Activated CD4-positive, CD25-positive, alpha-beta regulatory T cell treated with anti-CD3 and anti-CD28 coated beads, Interleukin-2, amount 50 U/mL, for 72 hours (primary cell): ENCODE measurements around the gene ACOD1.
"Not testable (repeated sequence)": the region's sequence is repeated elsewhere in the genome, so short reads cannot be mapped to it uniquely, and the experiment has no call there.

Source experiments
- DNase-seq: peaks from one replicate; pipeline ENCODE4 v3.0.0; 2021

The ACOD1 gene

DNA sequence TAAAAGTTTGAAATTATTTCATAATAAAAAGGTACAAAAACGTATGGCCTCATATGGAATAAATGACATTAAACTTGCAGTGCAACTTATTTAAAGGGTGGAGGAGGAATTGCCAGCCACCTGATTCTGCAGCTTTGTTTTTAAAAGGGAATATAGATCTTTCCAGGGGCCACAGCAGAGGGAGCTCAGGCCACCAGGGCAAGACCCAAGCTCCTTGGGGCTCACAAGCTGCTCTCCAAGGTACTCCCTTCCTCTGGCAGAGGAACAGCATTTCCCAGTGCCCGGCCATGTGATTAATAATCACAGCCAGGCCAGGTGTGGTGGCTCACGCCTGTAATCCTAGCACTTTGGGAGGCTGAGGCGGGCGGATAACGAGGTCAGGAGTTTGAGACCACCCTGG is 6.2 kb downstream of the ACOD1 start:
- no peak for DNase-seq

DNA sequence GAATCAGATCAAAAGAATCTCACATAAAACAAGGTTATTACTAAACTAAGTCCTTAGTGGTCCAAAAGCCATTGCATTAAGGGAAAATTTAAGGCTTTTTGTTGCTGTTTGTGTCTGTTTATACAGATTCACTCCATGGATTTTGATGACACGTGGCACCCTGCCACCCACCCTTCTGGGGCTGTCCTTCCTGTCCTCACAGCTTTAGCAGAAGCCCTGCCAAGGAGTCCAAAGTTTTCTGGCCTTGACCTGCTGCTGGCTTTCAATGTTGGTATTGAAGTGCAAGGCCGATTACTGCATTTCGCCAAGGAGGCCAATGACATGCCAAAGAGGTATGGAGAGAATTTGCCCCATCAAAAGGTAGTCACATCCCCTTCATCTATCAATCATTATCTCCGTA is 6.9 kb downstream of the ACOD1 start:
- DNase-seq = no peak

DNA sequence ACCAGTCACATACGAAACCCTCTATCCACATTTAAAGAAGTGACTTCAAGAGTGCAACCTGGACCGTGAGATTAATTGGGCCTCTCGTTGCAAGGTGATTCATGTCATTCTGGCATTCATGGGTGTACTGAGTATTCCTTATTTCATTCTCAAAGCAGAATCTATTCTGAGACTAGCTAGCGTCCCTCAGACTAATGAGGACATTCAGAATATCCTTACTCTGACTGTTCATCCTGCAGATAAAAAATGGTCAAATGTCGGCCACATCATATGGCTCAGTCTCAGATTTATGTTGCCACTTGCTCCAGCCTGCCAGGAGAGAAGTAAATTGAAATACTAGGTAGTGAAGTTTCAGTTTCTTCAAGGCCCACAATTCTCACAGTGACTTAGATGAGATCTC is 7.3 kb downstream of the ACOD1 start:
- no peak for DNase-seq

DNA sequence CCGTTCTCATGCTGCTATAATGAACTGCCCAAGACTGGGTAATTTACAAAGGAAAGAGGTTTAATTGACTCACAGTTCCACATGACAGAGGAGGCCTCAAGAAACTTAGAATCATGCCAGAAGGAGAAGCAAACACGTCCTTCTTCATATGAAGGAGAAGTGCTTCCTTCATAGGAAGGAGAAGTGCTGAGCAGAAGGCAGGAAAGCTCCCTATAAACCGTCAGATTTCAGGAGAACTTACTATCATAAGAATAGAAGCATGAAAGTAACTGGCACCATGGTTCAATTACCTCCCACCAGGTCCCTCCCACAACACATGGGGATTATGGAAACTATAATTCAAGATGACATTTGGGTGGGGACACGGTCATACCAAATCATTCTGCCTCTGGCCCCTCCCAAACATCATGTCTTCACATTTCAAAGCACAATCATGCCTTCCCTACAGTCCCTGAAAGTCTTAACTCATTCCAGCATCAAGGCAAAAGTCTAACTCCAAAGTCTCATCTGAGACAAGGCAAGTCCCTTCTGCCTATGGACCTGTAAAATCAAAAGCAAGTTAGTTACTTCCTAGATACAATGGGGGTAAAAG is 10.6 kb downstream of the ACOD1 start:
- DNase-seq = no peak

DNA sequence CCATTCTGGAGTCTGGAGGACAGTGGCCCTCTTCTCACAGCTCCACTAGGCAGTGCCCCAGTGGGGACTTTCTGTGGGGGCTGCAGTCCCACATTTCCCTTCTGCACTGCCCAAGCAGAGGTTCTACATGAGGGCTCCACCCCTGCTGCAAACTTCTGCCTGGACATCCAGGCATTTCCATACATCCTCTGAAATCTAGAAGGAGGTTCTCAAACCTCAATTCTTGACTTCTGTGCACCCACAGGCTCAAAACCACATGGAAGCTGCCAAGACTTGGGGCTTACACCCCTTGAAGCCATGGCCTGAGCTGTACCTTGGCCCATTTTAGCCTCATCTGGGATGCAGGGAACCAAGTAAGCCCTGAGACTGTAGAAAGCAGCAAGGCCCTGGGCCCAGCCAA is 11.4 kb downstream of the ACOD1 start:
- not testable (repeated sequence) for DNase-seq

DNA sequence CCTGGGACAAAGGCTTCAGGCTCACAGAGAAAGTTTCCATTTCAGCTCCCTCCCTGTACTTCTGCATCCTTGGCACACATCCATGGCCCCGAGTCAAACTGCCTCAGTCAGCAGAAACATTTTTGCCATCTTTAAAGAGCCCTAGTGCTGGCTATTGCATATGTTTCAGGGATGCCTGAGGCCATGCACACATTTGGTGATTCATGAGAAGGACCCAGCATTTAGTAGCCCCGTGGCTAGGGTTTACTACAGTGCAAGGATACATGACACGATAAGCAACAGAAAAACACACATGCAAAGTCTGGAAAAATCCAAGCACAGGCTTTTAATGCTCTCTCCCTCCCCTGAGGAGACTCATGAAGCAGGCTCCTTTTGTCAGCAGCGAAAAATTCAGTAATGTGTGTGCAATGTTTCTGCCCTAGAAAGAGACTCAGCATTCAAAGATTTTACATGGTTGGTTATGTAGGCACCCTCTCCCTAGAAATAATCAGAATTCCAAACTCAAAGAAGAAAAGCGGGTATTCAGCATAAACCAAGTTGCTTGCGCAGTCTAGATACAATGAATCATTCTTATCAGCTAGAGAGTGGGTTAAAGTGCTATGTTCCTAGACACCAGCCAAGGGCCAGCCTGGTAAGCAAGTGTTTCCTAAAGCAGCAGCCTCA is 17.6 kb downstream of the ACOD1 start:
- DNase-seq = no peak

DNA sequence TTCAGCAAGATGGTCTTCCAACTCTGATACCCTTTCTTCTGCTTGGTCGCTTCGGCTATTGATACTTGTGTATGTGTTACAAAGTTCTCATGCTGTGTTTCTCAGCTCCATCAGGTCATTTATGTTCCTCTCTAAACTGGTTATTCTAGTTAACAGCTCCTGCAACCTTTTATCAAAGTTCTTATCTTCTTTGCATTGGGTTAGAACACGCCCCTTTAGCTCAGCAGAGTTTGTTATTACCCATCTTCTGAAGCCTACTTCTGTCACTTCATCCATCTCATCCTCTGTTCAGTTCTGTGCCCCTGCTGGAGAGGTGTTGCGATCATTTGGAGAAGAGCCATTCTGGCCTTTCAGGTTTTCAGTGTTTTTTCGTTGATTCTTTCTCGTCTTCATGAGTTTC is 18.7 kb downstream of the ACOD1 start:
- DNase-seq = no peak

DNA sequence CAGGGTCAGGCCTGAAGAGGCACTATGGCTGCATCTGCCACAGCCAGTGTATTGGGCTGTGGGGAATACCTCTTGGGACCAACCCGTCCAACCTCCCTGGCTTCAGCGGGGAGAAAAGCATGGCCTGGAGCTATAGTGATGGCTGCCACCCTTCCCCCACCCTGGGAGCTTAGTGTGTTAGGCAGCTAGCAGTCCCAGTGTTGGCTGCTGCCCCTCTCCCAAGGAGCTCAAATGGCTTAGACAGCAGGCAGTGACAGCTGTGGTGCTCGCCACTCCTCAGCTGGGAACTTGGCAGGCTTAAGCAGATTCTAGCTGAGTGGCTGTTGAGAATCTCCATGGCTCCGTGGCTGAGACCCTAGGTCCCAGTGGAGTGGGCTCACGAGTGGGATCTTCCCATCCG is 19.7 kb downstream of the ACOD1 start:
- no peak for DNase-seq

DNA sequence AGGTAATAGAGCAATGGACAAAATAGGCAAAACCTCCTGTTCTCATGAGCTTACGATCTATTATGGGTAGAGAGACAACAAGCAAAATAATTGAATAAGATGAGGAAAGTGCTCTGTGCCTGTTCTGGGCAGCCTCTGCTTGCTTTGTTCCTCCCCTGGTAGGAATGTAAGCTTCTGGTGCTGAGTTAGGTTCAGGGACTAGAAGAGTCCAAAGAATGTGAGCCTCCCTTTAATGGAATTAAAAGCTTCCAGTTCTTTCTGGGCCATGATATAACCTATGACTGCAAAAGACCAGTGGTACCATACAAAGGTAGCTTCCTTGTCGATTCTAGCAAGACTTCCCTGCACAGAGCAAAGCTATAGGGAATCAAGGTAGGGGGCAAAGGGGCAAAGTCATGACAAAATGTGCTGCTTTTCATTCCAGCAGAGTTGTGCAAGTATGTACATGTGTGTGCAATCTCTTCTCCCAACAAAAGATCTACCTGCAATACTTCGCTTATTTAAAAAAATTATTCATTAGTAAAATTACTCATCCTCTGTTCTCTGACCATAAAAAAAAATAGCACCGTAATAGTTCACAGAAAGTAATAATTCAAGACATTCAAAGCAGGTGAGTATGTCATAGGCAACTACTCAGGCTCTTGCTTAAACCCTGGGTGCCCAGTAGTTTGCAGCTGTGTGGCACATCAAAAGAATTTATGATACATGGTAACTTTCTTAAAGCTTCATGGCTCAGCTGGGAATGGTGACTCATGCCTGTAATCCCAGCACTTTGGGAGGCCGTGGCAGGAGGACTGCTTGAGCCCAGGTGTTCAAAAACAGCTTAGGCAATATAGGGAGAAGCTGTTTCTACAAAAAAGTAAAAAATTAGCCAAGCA is 21.4 kb downstream of the ACOD1 start:
- DNase-seq = no peak

DNA sequence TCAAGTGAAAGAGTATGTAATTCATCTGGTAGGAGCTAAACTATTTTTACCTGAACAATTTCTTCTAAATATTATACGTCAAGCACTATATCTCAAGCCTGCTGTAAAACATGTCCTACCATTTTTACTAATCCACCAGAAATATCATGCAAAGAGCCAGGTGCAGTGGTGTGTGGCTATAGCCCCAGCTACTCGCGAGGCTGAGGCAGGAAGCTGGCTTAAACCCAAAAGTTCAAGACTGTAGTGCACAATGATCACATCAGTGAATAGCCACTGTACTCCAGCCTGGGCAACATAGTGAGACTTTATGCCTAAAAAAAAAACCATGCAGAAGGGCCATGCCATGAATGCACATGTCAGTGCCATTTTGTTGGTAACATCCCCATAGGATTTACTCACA is 22.9 kb downstream of the ACOD1 start:
- no peak for DNase-seq

DNA sequence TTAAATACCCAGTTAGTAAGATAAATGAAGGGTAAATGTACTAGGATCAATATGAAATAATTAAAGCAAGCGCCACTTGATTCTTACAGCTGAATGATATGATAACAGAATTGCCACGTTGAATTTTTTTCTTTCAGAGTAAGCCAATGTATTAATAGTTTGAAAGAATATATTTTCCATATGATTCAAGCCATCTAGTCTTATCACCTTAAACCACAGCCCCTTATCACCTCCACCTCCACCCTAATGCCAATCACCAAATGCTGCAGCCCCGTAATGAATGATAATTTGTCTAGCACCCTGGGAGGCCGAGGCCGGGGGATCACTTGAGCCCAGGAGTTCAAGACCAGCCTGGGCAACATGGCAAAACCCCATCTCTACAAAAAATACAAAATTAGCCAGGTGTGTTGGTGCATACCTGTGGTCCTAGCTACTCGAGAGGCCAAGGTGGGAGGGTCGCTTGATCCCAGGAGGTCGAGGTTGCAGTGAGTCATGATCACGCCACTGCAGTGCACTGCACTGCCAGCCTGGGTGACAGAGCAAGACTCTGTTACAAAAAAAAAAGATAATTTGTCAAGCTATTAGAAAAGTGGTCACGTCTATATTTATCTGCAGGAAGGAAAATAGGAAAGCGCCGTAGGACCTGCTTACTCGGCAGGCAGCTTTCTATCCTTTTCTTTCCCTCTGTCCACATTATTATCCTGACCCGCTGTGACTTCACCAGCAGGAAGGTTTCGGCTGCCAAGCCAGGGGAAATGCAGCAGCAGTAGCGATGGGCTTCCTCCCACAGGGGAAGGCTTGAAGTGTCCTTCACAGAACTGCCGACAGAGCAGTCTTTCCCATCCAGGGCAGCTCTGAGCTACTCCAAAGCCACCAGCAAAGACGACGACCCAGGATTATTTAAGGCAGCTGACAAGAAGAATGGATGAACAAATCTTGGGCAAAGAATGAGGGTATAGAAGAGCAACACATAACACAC is 23.8 kb downstream of the ACOD1 start:
- no peak for DNase-seq

DNA sequence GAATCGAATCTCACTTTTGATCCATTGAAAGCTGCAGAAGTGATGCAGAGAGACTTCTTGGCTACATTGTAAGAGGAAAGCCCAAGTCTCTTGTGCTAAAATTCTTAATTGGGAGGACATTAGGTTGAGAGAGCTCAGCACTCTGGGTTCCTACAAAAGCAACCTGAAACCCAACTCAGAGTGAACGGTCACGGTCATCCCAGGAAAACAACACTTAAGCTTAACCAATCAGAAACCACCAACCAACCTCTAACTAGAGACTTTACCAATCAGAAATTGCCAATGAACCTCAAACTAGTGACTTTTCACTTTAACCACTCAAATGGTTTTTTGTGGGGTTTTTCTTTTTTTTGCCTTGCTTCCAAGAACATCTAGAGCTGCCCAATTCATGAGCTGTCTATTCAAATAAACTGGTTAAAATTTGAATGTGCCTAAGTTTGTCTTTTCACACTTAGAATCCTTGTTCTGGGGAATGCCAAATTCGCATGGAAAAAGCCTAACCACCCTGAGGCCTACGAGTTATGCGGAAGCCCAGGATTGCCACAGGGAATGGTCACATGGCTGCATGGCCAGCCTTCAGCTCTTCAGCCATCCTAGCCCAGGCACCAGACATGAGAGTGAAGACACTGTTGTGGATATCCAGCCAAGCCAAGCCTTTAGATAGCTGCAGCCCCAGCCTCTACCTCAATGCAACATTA is 25.8 kb downstream of the ACOD1 start:
- no peak for DNase-seq

DNA sequence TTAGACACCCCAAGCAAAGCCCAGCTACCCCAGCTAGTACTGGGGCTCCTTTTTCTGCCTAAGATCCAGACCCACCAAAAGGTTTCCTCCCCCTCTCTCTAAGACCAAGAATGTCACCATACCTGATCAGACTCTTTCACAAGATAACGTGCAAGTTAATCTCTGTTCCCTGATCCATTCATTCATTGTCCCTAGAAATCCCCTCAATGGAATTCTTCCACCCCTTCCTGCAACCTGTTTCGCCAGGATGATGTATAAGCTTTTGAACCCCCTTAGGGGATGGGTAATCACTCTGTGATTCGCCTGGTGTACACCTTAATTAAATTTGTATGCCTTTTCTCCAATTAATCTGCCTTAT is 26.3 kb downstream of the ACOD1 start:
- no peak for DNase-seq

DNA sequence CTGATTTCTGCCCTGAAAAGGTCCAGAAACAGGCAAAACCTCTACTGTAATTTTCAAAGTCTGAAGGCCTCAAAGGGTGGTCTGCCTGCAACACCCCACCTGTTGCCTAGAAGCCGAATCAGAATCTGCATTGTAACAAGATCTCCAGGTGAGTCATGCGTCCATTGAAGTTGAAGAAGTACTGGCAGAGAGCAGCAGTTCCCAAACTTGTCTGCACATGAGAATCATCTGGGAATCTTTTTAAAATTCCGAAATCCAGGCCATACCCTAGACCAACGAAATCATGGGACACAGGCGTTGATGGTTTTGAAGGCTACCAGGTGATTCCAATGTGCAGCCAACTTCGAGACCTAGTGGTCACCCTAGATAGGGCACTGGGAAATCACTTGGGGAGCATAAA is 27.6 kb downstream of the ACOD1 start:
- DNase-seq = no peak

DNA sequence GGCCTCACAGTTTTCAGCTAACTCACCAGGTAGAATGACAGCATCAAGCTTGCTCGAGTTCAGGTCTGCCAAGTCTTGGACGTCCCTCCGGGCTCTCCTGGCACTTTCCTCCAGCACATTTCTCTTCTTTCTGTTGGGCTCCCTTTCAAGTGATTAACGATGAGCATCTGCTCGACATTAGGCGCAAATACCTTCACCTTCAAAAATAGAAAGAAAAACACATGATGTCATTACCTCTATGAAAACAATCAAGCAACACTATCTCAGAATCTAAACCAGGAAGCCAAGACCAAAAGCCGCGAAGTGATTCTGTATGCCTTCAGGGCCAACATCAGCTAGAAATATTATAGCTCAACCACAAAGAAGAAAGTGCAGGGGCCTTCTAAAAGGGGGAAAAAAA is 28.2 kb downstream of the ACOD1 start:
- no peak for DNase-seq

DNA sequence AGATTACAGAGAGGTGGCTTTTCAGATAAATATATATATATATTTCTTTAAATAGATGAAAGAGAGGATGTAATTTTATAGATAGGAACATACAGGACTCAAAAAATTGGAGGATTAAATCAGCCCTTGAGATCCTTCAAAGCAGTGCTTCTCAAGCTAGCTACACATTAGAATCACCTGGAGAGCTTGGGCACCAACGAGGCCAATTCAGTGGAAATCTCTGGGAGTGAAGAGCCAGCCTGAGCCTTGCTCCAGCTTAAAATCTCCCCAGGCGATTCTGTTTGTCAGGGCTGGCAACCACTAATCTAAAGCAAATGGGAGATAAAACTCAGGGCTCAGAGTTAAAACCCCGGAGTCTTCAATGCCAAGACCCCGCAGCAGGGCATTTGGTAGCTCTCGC is 28.6 kb downstream of the ACOD1 start:
- DNase-seq = no peak

DNA sequence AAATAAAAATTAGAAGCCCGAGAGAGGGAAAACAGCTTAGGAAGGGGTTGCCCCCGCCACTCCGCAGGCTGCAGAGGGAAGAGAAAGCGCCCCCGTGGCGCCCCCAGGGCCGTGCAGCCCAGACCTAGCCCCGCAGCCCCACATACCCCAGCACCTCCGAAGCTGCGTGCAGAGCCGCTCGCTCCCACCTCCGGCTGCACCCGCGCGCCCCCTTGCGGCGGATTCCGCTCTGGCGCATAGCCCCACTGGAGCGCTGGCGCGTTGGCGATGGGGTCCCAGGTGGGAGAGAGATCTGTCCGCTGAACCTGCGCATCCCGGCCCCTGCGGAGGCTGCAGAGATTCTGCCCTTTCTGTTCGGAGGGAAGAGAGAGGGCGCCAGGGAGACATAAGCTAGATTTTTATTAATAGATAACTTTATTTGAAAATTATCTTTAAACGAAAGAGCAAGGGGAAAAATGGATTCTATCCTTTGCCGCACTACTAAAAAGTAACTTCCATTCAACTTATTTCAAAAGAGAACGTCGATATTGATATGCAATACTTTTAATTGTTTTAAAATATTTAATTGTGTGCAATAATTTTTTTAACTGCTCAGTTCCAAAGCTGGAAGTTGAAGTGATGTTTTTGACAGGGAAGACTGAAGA is 31.9 kb downstream of the ACOD1 start:
- DNase-seq = peak; percentile 92

DNA sequence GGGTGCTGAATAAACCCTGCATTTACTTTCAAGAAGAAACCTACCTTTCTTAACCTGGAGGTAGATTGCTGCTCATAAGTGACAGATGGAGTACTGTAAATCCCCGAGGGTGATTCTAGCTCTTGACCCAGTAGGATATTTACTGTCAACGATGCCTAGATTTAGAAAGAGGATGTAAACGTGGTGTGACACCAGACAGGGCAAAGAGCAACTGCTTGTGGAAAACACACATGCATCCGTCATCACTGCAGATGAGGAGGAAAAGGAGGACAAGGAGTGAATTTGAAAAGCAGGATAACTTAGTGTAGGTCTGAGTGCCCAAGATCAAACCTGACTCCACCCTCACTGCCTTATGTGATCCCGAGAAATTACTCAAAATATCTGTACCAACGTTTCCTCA is 33.8 kb downstream of the ACOD1 start:
- DNase-seq = no peak

DNA sequence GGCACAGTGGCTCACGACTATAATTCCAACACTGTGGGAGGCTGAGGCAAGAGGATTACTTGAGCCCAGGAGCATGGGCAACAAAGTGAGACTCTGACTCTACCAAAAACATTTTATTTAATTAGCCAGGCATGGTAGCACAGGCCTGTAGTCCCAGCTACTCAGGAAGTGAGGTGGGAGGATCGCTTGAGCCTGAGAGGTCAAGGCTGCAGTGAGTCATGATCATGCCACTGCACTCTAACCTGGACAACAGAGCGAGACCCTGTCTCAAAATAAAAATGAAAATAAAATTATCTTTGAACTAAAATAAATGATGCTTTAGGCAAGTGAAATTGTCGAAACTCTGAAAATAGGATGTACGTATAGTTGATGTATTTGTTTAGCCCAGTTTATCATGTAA is 35.4 kb downstream of the ACOD1 start:
- no peak for DNase-seq

DNA sequence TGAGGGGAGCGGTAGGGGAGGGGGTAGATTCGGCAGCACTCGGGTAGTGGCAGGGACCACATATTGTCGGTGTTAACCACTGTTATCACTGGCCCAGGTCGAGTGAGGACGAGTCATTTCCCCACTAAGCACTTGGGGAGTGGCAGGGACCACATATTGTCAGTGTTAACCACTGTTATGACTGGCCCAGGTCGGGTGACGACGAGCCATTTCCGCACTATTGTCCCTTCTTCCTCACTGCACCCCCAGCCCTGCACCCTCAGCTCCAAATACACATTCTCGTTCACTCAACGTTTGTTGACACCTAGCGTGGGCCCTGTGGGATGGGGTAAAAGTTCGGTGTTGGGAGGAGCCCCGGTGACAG is 43.1 kb downstream of the ACOD1 start:
- peak; percentile 72 for DNase-seq

DNA sequence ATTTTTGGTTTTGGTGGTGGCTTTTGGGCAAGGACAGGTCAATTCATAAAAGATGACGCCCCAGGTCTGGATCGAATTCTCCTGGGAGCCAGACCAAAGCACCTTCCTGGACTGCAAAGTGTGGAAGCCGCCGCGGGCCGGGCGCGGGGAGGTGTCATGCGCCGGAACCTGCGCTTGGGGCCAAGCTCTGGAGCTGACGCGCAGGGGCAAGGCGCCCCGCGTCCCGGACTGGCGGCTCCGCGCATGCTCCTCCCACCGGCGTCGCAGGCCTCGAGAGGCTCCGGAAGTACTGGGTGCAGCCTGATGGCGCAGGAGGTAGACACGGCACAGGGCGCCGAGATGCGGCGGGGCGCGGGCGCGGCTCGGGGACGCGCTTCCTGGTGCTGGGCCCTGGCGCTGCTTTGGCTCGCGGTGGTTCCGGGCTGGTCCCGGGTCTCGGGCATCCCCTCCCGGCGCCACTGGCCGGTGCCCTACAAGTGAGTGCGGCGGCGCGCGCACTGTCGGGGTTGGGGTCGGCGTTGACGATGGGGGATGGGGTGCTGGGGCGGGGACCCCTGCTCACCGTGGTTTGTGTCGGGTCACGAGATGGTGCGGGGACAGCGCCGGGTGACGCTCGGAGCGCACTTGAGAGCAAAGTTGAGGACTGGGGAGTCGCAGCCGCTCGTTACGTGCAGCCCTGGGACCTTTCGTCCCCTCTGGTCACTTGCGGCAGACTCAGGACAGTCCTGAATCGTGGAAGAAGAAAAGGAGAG is 43.7 kb downstream of the ACOD1 start, which contains the start of gene CLN5:
TSS of gene CLN5 (plus strand) at position 286 of the 752 bp plus-strand sequence. CDS start at position 304, 18 bp downstream.
- peak; percentile 95 for DNase-seq
